HepG2 (cell line): ENCODE results near the gene MYH7. TPM values are rescaled to one million over a fixed set of nuclear protein-coding genes. Genes with fewer than 3 reads are reported as not detected.

Experiments used
- ATF4 ChIP-seq, 2 experiments: fragments of 450-650 bp in 1 of 2; sonication (generic) in 1 of 2; formaldehyde crosslinking; IDR thresholded peaks; 2 replicates each; pipeline versions ENCODE4 v1.5.0 to v1.8.0; 2020 to 2022; ENCODE audit warnings: mild to moderate bottlenecking in 1 of 2, missing genetic modification reagents in 1 of 2
- CBX5 ChIP-seq: sonication (generic); formaldehyde crosslinking; IDR thresholded peaks from 2 replicates; pipeline ENCODE4 v1.4.0; 2020; ENCODE audit warnings: missing genetic modification reagents, borderline replicate concordance
- CEBPB ChIP-seq: IDR thresholded peaks from 2 replicates; pipeline ENCODE4 v1.6.1; 2011; ENCODE audit warnings: low read depth, low read length, improper control_type of control experiment, borderline replicate concordance
- E2F5 ChIP-seq: sonication (generic); formaldehyde crosslinking; conservative IDR thresholded peaks from 2 replicates; pipeline ENCODE4 v1.4.0; 2020; ENCODE audit warnings: missing genetic modification reagents
- JUNB ChIP-seq: sonication (generic); formaldehyde crosslinking; IDR thresholded peaks from 2 replicates; pipeline ENCODE4 v1.8.0; 2022; ENCODE audit warnings: missing genetic modification reagents, mild to moderate bottlenecking, borderline replicate concordance
- MEIS1 ChIP-seq: sonication (generic); formaldehyde crosslinking; IDR thresholded peaks from 2 replicates; pipeline ENCODE4 v1.9.0; 2021; ENCODE audit warnings: mild to moderate bottlenecking, missing genetic modification reagents, moderate library complexity, borderline replicate concordance
- MYC ChIP-seq: sonication (generic); formaldehyde crosslinking; IDR thresholded peaks from 2 replicates; pipeline ENCODE4 v1.9.0; 2021; ENCODE audit warnings: missing genetic modification reagents, borderline replicate concordance
- NFKB2 ChIP-seq: sonication (generic); formaldehyde crosslinking; IDR thresholded peaks from 2 replicates; pipeline ENCODE4 v1.4.0; 2020; ENCODE audit warnings: missing genetic modification reagents, borderline replicate concordance
- NFYB ChIP-seq: sonication (generic); formaldehyde crosslinking; IDR thresholded peaks from 2 replicates; pipeline ENCODE4 v1.4.0; 2020; ENCODE audit warnings: missing genetic modification reagents
- POGZ ChIP-seq: sonication (generic); formaldehyde crosslinking; IDR thresholded peaks from 2 replicates; pipeline ENCODE4 v1.4.0; 2020; ENCODE audit warnings: mild to moderate bottlenecking, missing genetic modification reagents
- SMARCE1 ChIP-seq: fragments of 450-650 bp; IDR thresholded peaks from 2 replicates; pipeline ENCODE4 v1.6.1; 2017; ENCODE audit warnings: borderline replicate concordance
- SOX13 ChIP-seq, 3 experiments: fragments of 450-650 bp in 1 of 3; sonication (generic) in 1 of 3; formaldehyde crosslinking in 1 of 3; IDR thresholded peaks in 2 of 3; conservative IDR thresholded peaks in 1 of 3; 2 replicates each; pipeline versions ENCODE4 v1.5.0 to v1.6.1; 2016 to 2020; ENCODE audit warnings: antibody characterized with exemption in 1 of 3, mild to moderate bottlenecking in 1 of 3, missing compliant biosample characterization in 1 of 3, missing genetic modification reagents in 1 of 3, moderate library complexity in 1 of 3
- SRF ChIP-seq: IDR thresholded peaks from 2 replicates; pipeline ENCODE4 v1.6.1; 2011; ENCODE audit warnings: mild to moderate bottlenecking, low read depth, low read length, moderate library complexity
- TCF12 ChIP-seq, 2 experiments: fragments of 450-650 bp in 1 of 2; sonication (generic) in 1 of 2; formaldehyde crosslinking in 1 of 2; IDR thresholded peaks; 2 replicates each; pipeline versions ENCODE4 v1.6.1 to v1.8.0; 2017 to 2022; ENCODE audit warnings: antibody characterized with exemption in 1 of 2, mild to moderate bottlenecking in 1 of 2, missing genetic modification reagents in 1 of 2, moderate library complexity in 1 of 2
- TFDP1 ChIP-seq: IDR thresholded peaks from 2 replicates; pipeline ENCODE4 v1.6.1; 2016; ENCODE audit warnings: missing compliant biosample characterization, missing genetic modification reagents, borderline replicate concordance
- ZMAT3 ChIP-seq: sonication (generic); formaldehyde crosslinking; conservative IDR thresholded peaks from 2 replicates; pipeline ENCODE4 v1.7.0; 2021; ENCODE audit warnings: missing genetic modification reagents
- ZNF17 ChIP-seq: sonication (generic); formaldehyde crosslinking; IDR thresholded peaks from 2 replicates; pipeline ENCODE4 v1.5.0; 2020; ENCODE audit warnings: mild to moderate bottlenecking, missing genetic modification reagents
- ZNF484 ChIP-seq: sonication (generic); formaldehyde crosslinking; IDR thresholded peaks from 2 replicates; pipeline ENCODE4 v1.5.1; 2020; ENCODE audit warnings: mild to moderate bottlenecking, low read depth, missing genetic modification reagents, borderline replicate concordance
- ZNF530 ChIP-seq: sonication (generic); formaldehyde crosslinking; IDR thresholded peaks from 2 replicates; pipeline ENCODE4 v1.5.0; 2020; ENCODE audit warnings: low read depth, mild to moderate bottlenecking, missing genetic modification reagents
- ZNF567 ChIP-seq: sonication (generic); formaldehyde crosslinking; IDR thresholded peaks from 2 replicates; pipeline ENCODE4 v1.8.1; 2023; ENCODE audit warnings: mild to moderate bottlenecking, missing genetic modification reagents, borderline replicate concordance
- ZNF878 ChIP-seq: sonication (generic); formaldehyde crosslinking; IDR thresholded peaks from 2 replicates; pipeline ENCODE4 v1.8.1; 2023; ENCODE audit warnings: mild to moderate bottlenecking, missing genetic modification reagents, moderate library complexity
- polyA plus RNA-seq, 8 experiments: library from polyadenylated mRNA; depleted of rRNA in 3 of 8; stranded (reverse) in 7 of 8; unstranded in 1 of 8; fragments of >200 nt; fragmentation: Illumina TruSeq in 4 of 8; extraction: Trizol in 4 of 8; gene quantifications; 2 replicates each; pipeline versions ENCODE4 v1.2.1 to v1.2.3, GENCODE V29; 2011 to 2016; ENCODE audit warnings: low read depth in 4 of 8, missing spikeins in 1 of 8, mixed read lengths in 1 of 8; ENCODE audit not compliant: insufficient read depth in 1 of 8
- total RNA-seq, 5 experiments: library from RNA; depleted of rRNA; stranded (reverse); fragments of >200 nt; fragmentation: Illumina TruSeq; extraction: Trizol; gene quantifications; 2 replicates each; pipeline ENCODE4 v1.2.3, GENCODE V29; 2016; ENCODE audit warnings: low read depth in 1 of 5

MYH7 gene
- total and polyA plus RNA-seq, 2 of the 13 experiments (the other 11 are each of a cell fraction or from before 2014, with no cell fraction given), result 0.04 TPM; not detected in 1

GRCh38 chr14:23457587-23458445 lies 22.4 kb upstream of the MYH7 start (continued):
- TF ChIP-seq ZMAT3 (CRISPR knock-in tag) (no peak), ZNF567 (CRISPR knock-in tag) (peak; percentile 48; the same call in 1 of the 2 replicates), CBX5 (CRISPR knock-in tag) (0 out of 2 replicates have a peak, but pooled peaks have one; percentile 23), JUNB (peak; percentile 97), NFKB2 (CRISPR knock-in tag) (no peak), ZNF878 (CRISPR knock-in tag) (no peak), SMARCE1 (peak; percentile 73; the same call in 1 of the 2 replicates), POGZ (peak; percentile 53; the same call in 1 of the 2 replicates), ZNF484 (CRISPR knock-in tag) (no peak), ATF4 (CRISPR knock-in tag; IDR thresholded peaks at IDR 0.05) (0 out of 4 replicates have a peak, but pooled peaks of 1 of the 2 experiments have one; percentile 21), MYC (no peak), TFDP1 (CRISPR knock-in tag) (peak; percentile 24; the same call in 1 of the 2 replicates), SOX13 (IDR thresholded peaks at IDR 0.05) (no peak), SOX13 (CRISPR knock-in tag; conservative IDR thresholded peaks at IDR 0.05 in 1 of 2, IDR thresholded peaks at IDR 0.05 in 1 of 2) (peak in 1 of 2 experiments; percentile 55; a peak in 1 of 4 replicates), CEBPB (no peak), TCF12 (IDR thresholded peaks at IDR 0.05) (no peak), TCF12 (CRISPR knock-in tag; IDR thresholded peaks at IDR 0.05) (0 out of 2 replicates have a peak, but pooled peaks have one; percentile 9), E2F5 (CRISPR knock-in tag) (no peak), ZNF530 (no peak), SRF (no peak), MEIS1 (0 out of 2 replicates have a peak, but pooled peaks have one; percentile 41), NFYB (CRISPR knock-in tag) (no peak), ZNF17 (CRISPR knock-in tag) (no peak)
